Spleen (tissue), 11 donors: Measurements from ENCODE around the gene ARHGAP28. TPM values are rescaled to one million over a fixed set of nuclear protein-coding genes. Genes with fewer than 3 reads are reported as not detected.
A peak's percentile ranks its signal among the peaks of the same experiment; 100 is the strongest.

ENCODE experiments used
- DNase-seq: peaks from one replicate; pipeline ENCODE4 v3.0.0-alpha.2; 2020
- H3K27ac ChIP-seq, 8 donors: fragments of 200-600 bp; sonication (generic) in 7 of 8; 1 replicate in 4 of 8; 2 replicates in 4 of 8; pipeline versions ENCODE4 v1.5.0 to v1.8.0; 2016 to 2021; ENCODE audit warnings: inconsistent platforms in 4 of 8, mild to moderate bottlenecking in 4 of 8, moderate library complexity in 1 of 8
- H3K27me3 ChIP-seq, 7 donors: fragments of 200-600 bp; sonication (generic) in 6 of 7; replicated peaks in 1 of 7; 1 replicate in 4 of 7; 2 replicates in 3 of 7; pipeline versions ENCODE4 v1.5.0 to v1.8.0; 2016 to 2021; ENCODE audit warnings: inconsistent platforms in 3 of 7, mild to moderate bottlenecking in 1 of 7
- H3K36me3 ChIP-seq, 6 donors: fragments of 200-600 bp; sonication (generic) in 5 of 6; 1 replicate in 4 of 6; 2 replicates in 2 of 6; pipeline versions ENCODE4 v1.5.0 to v1.8.0; 2016 to 2021; ENCODE audit warnings: inconsistent platforms in 2 of 6
- H3K4me1 ChIP-seq, 6 donors: fragments of 200-600 bp; sonication (generic) in 5 of 6; 1 replicate in 3 of 6; 2 replicates in 3 of 6; pipeline versions ENCODE4 v1.5.0 to v1.8.0; 2016 to 2021; ENCODE audit warnings: inconsistent platforms in 3 of 6
- H3K4me3 ChIP-seq, 8 donors: fragments of 200-600 bp; sonication (generic) in 7 of 8; 1 replicate in 4 of 8; 2 replicates in 4 of 8; pipeline versions ENCODE4 v1.5.0 to v1.8.0; 2016 to 2021; ENCODE audit warnings: inconsistent platforms in 4 of 8, mild to moderate bottlenecking in 4 of 8, moderate library complexity in 2 of 8
- H3K9me3 ChIP-seq, 8 donors: fragments of 200-600 bp; sonication (generic) in 7 of 8; 1 replicate in 4 of 8; 2 replicates in 4 of 8; pipeline versions ENCODE4 v1.5.0 to v1.8.0; 2016 to 2021; ENCODE audit warnings: inconsistent platforms in 4 of 8
- POLR2A ChIP-seq, 3 donors: fragments of 450-650 bp; IDR thresholded peaks; one replicate each; pipeline ENCODE4 v1.5.1; 2017; ENCODE audit warnings: antibody characterized with exemption in 3 of 3, mild to moderate bottlenecking in 1 of 3
- POLR2AphosphoS5 ChIP-seq, 3 donors: sonication (generic); formaldehyde crosslinking; IDR thresholded peaks; one replicate each; pipeline ENCODE4 v1.5.1; 2017; ENCODE audit warnings: antibody characterized with exemption in 3 of 3
- WGBS, 5 donors: extraction: QIAGEN DNeasy Blood & Tissue Kit in 3 of 5; methylation state at CpG; one replicate each; pipeline versions ENCODE4 v1.1.5 to v1.1.7; 2013 to 2018; 5-methylcytosine and 5-hydroxymethylcytosine counted together
- intact Hi-C: fragments of 100-400 bp; cut with DNase I; formaldehyde crosslinking; loops from one replicate; pipeline ENCODE4 v1.15.0; 2023; ENCODE audit warnings: low total_unique reads
- polyA plus RNA-seq, 3 donors: library from polyadenylated mRNA; stranded (reverse); fragments of 200-250 nt; gene quantifications; one replicate each; pipeline ENCODE4 v1.2.1, GENCODE V29; 2013
- total RNA-seq, 7 donors: library from RNA; depleted of rRNA in 3 of 7; stranded (reverse); fragments of >200 nt in 3 of 7; fragmentation: NEBNext Ultra II Directional in 4 of 7; extraction: Animal tissue kit (Norgen Biotek cat#: 25700) in 4 of 7; gene quantifications; one replicate each; pipeline versions ENCODE4 v1.1.0 to v1.2.1, GENCODE V29; 2016 to 2021
- TF ChIP-seq, protein P1 (sequence below), 11 experiments: fragments of 200-600 bp in 7 of 11; fragments of 450-650 bp in 4 of 11; sonication (generic) in 4 of 11; IDR thresholded peaks in 8 of 11; conservative IDR thresholded peaks in 3 of 11; 1 replicate in 7 of 11; 2 replicates in 4 of 11; pipeline versions ENCODE4 v1.4.0 to v1.8.0; 2016 to 2021; ENCODE audit warnings: antibody characterized with exemption in 11 of 11, inconsistent platforms in 4 of 11, mild to moderate bottlenecking in 1 of 11
- donor health status: healthy with polysubstance abuse.
- donor health status: DM: no; HTN: no; CAD: no; lungs with moderate emphysema.
- donor health status: DM: no; HTN: no; CAD: no.
- donor health status: Bipolar disorder and iron deficiency.
- donor health status: healthy.
- donor health status: DM: no; HTN: no; CAD: no.
- donor health status: DM: yes; HTN: yes; CAD: no.

ARHGAP28 gene
- total and polyA plus RNA-seq, 10 donors = 1.9 to 78.3 (median 30.3) TPM

GRCh38 chr18:6738622-6739021 is 9.1 kb downstream of the ARHGAP28 start:
- Histone ChIP-seq H3K9me3 (no peaks in the 10 kb centered on the region), H3K27ac (peak overlapping the region in 3 of 8 donors; percentile 13 to 42 (median 21)), H3K36me3 (no peaks in the 10 kb centered on the region), H3K27me3 (no peaks in the 10 kb centered on the region), H3K4me1 (peaks cover 0 to 13% (median 2%) of the 10 kb centered on the region in 6 donors), H3K4me3 (no peak overlapping the region)
- DNase-seq = no peak
- 73 to 88% (median 82%) methylated on average over 4 of the region's 4 CpGs for WGBS, 5 donors
- no peak for TF ChIP-seq POLR2AphosphoS5 (IDR thresholded peaks at IDR 0.05)
- TF ChIP-seq POLR2A (IDR thresholded peaks at IDR 0.05) = no peak
- intact Hi-C loops = no loop called here

- WGBS, 5 donors = 21 to 44% (median 25%) methylated on average over 2 of the region's 2 CpGs
- no peak for DNase-seq
These were observed 11.7 kb downstream of the ARHGAP28 start for GRCh38 chr18:6741232-6741663.

GRCh38 chr18:6741786-6742185 is 12.3 kb downstream of the ARHGAP28 start:
- H3K27ac ChIP-seq = peak overlapping the region in 7 of 8 donors; percentile 44 to 72 (median 57)
- no peak overlapping the region for H3K4me3 ChIP-seq
- intact Hi-C loops = no loop called here
- WGBS, 5 donors = 79 to 92% (median 85%) methylated on average over 2 of the region's 2 CpGs
- H3K36me3 ChIP-seq = no peaks in the 10 kb centered on the region
- TF ChIP-seq POLR2AphosphoS5 (IDR thresholded peaks at IDR 0.05) (no peak), POLR2A (IDR thresholded peaks at IDR 0.05) (no peak)
- TF ChIP-seq, protein P1, sequence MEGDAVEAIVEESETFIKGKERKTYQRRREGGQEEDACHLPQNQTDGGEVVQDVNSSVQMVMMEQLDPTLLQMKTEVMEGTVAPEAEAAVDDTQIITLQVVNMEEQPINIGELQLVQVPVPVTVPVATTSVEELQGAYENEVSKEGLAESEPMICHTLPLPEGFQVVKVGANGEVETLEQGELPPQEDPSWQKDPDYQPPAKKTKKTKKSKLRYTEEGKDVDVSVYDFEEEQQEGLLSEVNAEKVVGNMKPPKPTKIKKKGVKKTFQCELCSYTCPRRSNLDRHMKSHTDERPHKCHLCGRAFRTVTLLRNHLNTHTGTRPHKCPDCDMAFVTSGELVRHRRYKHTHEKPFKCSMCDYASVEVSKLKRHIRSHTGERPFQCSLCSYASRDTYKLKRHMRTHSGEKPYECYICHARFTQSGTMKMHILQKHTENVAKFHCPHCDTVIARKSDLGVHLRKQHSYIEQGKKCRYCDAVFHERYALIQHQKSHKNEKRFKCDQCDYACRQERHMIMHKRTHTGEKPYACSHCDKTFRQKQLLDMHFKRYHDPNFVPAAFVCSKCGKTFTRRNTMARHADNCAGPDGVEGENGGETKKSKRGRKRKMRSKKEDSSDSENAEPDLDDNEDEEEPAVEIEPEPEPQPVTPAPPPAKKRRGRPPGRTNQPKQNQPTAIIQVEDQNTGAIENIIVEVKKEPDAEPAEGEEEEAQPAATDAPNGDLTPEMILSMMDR (IDR thresholded peaks at IDR 0.05 in 8 of 11, conservative IDR thresholded peaks at IDR 0.05 in 3 of 11) = no peak
- no peaks in the 10 kb centered on the region for H3K9me3 ChIP-seq
- DNase-seq = no peak
- H3K27me3 ChIP-seq = no peaks in the 10 kb centered on the region
- H3K4me1 ChIP-seq = peaks cover 0 to 13% (median 2%) of the 10 kb centered on the region in 6 donors

More at GRCh38 chr18:6741232-6741663, 11.7 kb downstream of the ARHGAP28 start:
- Histone ChIP-seq H3K4me3 (no peak overlapping the region), H3K4me1 (peaks cover 0 to 13% (median 2%) of the 10 kb centered on the region in 6 donors), H3K9me3 (no peaks in the 10 kb centered on the region), H3K27ac (peak overlapping the region in 7 of 8 donors; percentile 44 to 72 (median 57)), H3K36me3 (no peaks in the 10 kb centered on the region), H3K27me3 (no peaks in the 10 kb centered on the region)
- TF ChIP-seq, protein P1 (IDR thresholded peaks at IDR 0.05 in 8 of 11, conservative IDR thresholded peaks at IDR 0.05 in 3 of 11) = no peak
- TF ChIP-seq POLR2AphosphoS5 (IDR thresholded peaks at IDR 0.05) (no peak), POLR2A (IDR thresholded peaks at IDR 0.05) (no peak)
- intact Hi-C loops = no loop called here

DNA sequence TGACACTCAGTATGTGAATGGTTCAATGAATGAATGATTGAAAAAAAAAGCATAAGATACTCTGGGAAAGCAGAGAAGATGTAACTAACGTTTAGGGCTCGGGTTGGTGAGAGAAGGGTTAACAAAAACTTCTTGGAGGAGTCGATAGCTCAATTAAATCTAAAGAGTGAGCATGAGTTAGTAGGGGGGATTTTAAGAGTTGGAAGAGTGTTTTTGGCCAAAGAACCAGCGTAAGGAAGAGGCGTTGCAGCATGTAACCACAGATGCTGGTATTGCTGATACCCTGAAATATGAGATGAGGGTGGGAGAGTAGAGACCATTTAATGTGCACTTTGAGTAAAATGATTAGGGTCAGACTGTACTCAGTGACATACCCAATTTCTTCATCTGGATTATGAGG is 14.5 kb downstream of the ARHGAP28 start:
- Histone ChIP-seq H3K36me3 (no peaks in the 10 kb centered on the region), H3K27ac (no peak overlapping the region), H3K9me3 (no peaks in the 10 kb centered on the region), H3K4me3 (no peak overlapping the region), H3K4me1 (peaks cover 0 to 13% (median 2%) of the 10 kb centered on the region in 6 donors), H3K27me3 (no peaks in the 10 kb centered on the region)
- TF ChIP-seq POLR2AphosphoS5 (IDR thresholded peaks at IDR 0.05) = no peak
- no peak for TF ChIP-seq POLR2A (IDR thresholded peaks at IDR 0.05)
- TF ChIP-seq, protein P1 (IDR thresholded peaks at IDR 0.05 in 8 of 11, conservative IDR thresholded peaks at IDR 0.05 in 3 of 11) = no peak
- no peak for DNase-seq
- WGBS, 5 donors = 75 to 90% (median 79%) methylated on average over 5 of the region's 5 CpGs
- intact Hi-C loops = no loop called here
